Measurements from ENCODE around the gene PELO.
"Not testable (repeated sequence)": the region's sequence is repeated elsewhere in the genome, so short reads cannot be mapped to it uniquely, and the experiment has no call there.

PELO gene

DNA sequence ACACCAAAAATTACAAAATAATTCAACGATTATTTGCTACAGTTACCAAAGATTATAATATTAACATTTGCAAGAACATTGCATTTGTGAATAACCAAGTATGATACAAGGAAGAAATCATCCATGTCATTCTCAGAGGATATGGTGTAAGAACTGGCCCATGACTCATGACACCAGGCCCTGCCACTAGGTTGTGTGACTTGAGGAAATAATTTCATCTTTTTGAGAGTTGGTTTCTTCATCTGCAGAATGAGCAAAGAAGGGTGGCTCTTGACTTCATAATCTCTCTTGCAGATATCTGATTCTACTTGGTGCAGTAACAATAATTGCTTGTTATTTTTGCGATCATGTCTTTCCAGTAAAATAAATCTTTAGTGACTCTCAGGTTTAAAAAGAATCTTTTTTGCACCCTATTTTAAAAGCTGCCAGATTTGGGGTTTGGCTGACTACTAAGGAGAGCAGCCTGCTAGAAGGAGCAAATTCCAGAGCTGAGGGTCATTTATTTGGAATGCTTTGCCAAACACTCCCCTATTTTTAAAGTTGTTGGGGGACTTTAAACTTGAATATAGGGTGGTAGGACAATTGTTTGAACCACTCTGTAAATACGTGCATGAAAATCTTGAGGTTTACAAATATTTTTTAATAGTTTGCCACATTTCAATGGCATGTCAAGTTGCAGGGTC is 23.5 kb downstream of the PELO start:
- TF ChIP-seq, protein P1, sequence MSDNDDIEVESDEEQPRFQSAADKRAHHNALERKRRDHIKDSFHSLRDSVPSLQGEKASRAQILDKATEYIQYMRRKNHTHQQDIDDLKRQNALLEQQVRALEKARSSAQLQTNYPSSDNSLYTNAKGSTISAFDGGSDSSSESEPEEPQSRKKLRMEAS (IDR thresholded peaks at IDR 0.05; ENCODE audit: low read depth, low read length): 0 out of 2 replicates have a peak, but pooled peaks have one; percentile 56
- no peak for TF ChIP-seq POLR2A (IDR thresholded peaks at IDR 0.05; ENCODE audit: extremely low read depth, insufficient read length)
- TF ChIP-seq, protein P2, sequence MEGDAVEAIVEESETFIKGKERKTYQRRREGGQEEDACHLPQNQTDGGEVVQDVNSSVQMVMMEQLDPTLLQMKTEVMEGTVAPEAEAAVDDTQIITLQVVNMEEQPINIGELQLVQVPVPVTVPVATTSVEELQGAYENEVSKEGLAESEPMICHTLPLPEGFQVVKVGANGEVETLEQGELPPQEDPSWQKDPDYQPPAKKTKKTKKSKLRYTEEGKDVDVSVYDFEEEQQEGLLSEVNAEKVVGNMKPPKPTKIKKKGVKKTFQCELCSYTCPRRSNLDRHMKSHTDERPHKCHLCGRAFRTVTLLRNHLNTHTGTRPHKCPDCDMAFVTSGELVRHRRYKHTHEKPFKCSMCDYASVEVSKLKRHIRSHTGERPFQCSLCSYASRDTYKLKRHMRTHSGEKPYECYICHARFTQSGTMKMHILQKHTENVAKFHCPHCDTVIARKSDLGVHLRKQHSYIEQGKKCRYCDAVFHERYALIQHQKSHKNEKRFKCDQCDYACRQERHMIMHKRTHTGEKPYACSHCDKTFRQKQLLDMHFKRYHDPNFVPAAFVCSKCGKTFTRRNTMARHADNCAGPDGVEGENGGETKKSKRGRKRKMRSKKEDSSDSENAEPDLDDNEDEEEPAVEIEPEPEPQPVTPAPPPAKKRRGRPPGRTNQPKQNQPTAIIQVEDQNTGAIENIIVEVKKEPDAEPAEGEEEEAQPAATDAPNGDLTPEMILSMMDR (IDR thresholded peaks at IDR 0.05; ENCODE audit: low read depth, low read length): no peak
- TF ChIP-seq MYC (IDR thresholded peaks at IDR 0.05; ENCODE audit: low read depth, low read length): peak; percentile 69
- peak; percentile 84 for DNase-seq (ENCODE audit: low read depth)
- H3K4me3 ChIP-seq (ENCODE audit: low read depth, low read length): no peak overlapping the region

DNA sequence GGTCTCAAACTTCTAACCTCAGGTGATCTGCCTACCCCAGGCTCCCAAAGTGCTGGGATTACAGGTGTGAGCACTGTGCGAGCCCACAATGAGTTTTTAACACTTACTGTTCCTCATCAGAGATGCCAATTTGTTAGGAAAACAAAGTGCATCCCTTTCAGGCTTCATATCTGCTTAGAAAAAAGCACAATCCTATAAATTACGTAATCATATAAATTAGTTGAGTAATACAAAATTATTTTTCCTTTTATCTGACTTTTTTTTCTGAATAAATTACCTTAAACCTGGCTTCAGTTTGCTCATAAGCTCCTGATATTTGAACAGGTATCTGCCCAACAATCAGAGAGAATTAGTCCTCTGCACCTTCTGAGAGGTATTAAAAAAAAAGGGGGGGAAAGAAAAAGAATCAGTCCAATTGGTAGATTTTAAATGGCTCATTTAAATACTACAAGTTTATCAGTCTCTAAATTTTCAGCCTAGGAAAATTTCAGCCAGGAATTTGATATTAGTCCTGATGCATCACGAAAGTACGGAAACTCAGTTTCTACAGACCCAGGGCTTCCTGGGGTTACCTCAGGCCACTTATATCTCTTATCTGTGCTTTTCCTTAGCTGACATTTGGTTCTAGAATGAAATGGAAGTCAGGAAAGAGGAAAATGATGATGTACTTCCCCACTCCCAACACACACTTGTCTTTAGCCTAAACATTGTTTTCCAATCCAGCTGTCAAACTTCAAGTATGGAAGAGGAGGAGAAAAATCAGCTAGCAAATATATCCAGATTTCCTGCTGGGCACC is 26.8 kb downstream of the PELO start:
- no peak for DNase-seq (ENCODE audit: low read depth)
- H3K4me3 ChIP-seq (ENCODE audit: low read depth, low read length): no peak overlapping the region
- TF ChIP-seq, protein P1 (IDR thresholded peaks at IDR 0.05; ENCODE audit: low read depth, low read length): no peak
- TF ChIP-seq MYC (IDR thresholded peaks at IDR 0.05; ENCODE audit: low read depth, low read length) (no peak), POLR2A (IDR thresholded peaks at IDR 0.05; ENCODE audit: extremely low read depth, insufficient read length) (no peak)
- TF ChIP-seq, protein P2 (IDR thresholded peaks at IDR 0.05; ENCODE audit: low read depth, low read length): no peak

DNA sequence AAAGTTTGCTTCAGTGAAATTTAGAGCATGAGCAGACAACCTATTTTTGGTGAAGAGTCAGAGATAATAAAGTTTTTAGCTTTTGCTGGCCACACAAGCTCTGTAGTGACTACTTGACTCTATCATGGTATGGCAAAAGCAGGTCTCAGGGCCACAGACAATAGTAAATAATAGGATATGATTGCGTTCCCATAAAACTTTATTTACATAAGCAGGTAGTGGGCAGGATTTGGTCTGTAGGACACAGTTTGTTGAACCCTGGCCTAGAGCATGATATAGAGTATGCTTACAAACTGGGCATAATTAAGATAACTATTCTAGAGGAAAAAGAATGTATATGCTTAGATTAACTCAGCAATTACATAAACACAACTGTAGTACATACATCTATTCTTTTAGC is 30.1 kb downstream of the PELO start:
- TF ChIP-seq MYC (IDR thresholded peaks at IDR 0.05; ENCODE audit: low read depth, low read length) (no peak), POLR2A (IDR thresholded peaks at IDR 0.05; ENCODE audit: extremely low read depth, insufficient read length) (no peak)
- TF ChIP-seq, protein P2 (IDR thresholded peaks at IDR 0.05; ENCODE audit: low read depth, low read length): no peak
- TF ChIP-seq, protein P1 (IDR thresholded peaks at IDR 0.05; ENCODE audit: low read depth, low read length): no peak
- no peak for DNase-seq (ENCODE audit: low read depth)
- H3K4me3 ChIP-seq (ENCODE audit: low read depth, low read length): no peak overlapping the region

DNA sequence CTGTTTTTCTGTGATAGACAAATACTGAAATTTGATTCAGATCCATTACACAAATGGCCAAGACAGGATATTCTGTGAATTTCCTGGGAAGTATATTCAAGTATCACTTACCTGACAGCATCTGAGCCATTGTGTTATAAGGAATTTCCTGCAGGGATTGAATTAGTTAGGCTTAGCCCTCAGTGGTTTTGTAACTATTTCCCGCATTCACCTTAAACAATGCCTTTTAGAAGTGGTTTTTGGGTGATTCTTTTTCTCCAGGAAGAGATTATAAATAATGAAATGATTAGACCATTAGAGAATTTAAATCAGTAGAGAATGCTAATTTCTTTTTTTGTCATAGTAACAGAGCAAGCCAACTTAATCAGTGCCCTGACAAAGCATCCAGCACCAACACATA is 30.6 kb downstream of the PELO start:
- TF ChIP-seq, protein P1 (IDR thresholded peaks at IDR 0.05; ENCODE audit: low read depth, low read length): no peak
- TF ChIP-seq POLR2A (IDR thresholded peaks at IDR 0.05; ENCODE audit: extremely low read depth, insufficient read length) (no peak), MYC (IDR thresholded peaks at IDR 0.05; ENCODE audit: low read depth, low read length) (no peak)
- TF ChIP-seq, protein P2 (IDR thresholded peaks at IDR 0.05; ENCODE audit: low read depth, low read length): no peak
- no peak for DNase-seq (ENCODE audit: low read depth)
- no peak overlapping the region for H3K4me3 ChIP-seq (ENCODE audit: low read depth, low read length)

DNA sequence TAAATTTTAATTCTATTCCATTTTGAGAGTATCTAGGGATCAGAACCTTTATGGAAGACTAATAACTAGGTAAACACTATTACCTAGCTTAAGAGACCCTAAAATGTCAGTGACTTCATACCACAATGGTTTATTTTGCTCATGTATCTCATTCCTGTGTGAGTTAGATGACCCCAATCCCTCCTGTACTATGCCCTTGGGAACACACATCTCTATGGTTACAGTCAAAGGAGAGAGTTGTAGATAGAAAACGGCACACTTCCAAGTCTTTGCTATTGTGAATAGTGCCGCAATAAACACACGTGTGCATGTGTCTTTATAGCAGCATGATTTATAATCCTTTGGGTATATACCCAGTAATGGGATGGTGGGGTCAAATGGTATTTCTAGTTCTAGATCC is 31.1 kb downstream of the PELO start:
- not testable (repeated sequence) for DNase-seq (ENCODE audit: low read depth); H3K4me3 ChIP-seq (ENCODE audit: low read depth, low read length)

DNA sequence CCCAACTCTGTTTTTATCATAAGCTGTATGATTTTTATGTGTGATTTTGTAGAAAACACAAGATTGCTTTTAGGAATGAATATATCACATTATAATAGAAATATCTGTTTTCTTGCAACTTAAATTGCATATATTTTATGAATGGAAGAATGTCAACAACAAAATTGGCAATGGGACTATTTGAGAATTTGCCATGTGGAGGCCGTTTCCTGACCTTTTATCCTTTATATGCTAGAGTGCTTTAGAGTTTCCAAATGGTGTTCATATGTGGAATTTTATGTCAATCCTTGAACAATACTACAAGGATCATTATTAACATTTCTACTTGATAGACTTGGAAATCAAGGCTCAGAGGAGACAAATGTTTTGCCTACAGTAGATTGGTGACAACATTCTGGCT is 34.2 kb downstream of the PELO start:
- TF ChIP-seq, protein P2 (IDR thresholded peaks at IDR 0.05; ENCODE audit: low read depth, low read length): no peak
- no peak for TF ChIP-seq MYC (IDR thresholded peaks at IDR 0.05; ENCODE audit: low read depth, low read length)
- TF ChIP-seq, protein P1 (IDR thresholded peaks at IDR 0.05; ENCODE audit: low read depth, low read length): no peak
- TF ChIP-seq POLR2A (IDR thresholded peaks at IDR 0.05; ENCODE audit: extremely low read depth, insufficient read length): no peak
- no peak overlapping the region for H3K4me3 ChIP-seq (ENCODE audit: low read depth, low read length)

More for the DNA sequence above, 34.2 kb downstream of the PELO start:
- DNase-seq (ENCODE audit: low read depth): no peak
